Trophoblast cell (in vitro differentiated cells and primary cell): ENCODE results near the gene IGBP1.
"Not testable (repeated sequence)": the region's sequence is repeated elsewhere in the genome, so short reads cannot be mapped to it uniquely, and the experiment has no call there.

ENCODE experiments used
- DNase-seq, 2 donors: peaks; one replicate each; pipeline ENCODE4 v3.0.0-alpha.2; 2016
- H2AFZ ChIP-seq: 2 replicates; pipeline ENCODE4 v1.6.1; 2013; ENCODE audit warnings: low read length, moderate library complexity, mild to moderate bottlenecking; ENCODE audit not compliant: insufficient read depth, poor library complexity
- H2AK5ac ChIP-seq: 2 replicates; pipeline ENCODE4 v1.6.1; 2013; ENCODE audit warnings: mild to moderate bottlenecking, low read length
- H2BK120ac ChIP-seq: 2 replicates; pipeline ENCODE4 v1.6.1; 2013; ENCODE audit warnings: low read length, mild to moderate bottlenecking, moderate library complexity; ENCODE audit not compliant: insufficient read depth, poor library complexity
- H2BK12ac ChIP-seq: 2 replicates; pipeline ENCODE4 v1.6.1; 2013; ENCODE audit warnings: mild to moderate bottlenecking, low read length, moderate library complexity
- H2BK5ac ChIP-seq: 2 replicates; pipeline ENCODE4 v1.6.1; 2013; ENCODE audit warnings: low read length, low read depth, moderate library complexity, mild to moderate bottlenecking; ENCODE audit not compliant: poor library complexity
- H3K14ac ChIP-seq: 2 replicates; pipeline ENCODE4 v1.6.1; 2013; ENCODE audit warnings: mild to moderate bottlenecking, low read length
- H3K18ac ChIP-seq: 2 replicates; pipeline ENCODE4 v1.6.1; 2013; ENCODE audit warnings: mild to moderate bottlenecking, low read length
- H3K23ac ChIP-seq: 2 replicates; pipeline ENCODE4 v1.6.1; 2013; ENCODE audit warnings: low read length
- H3K27ac ChIP-seq: 2 replicates; pipeline ENCODE4 v1.5.1; 2013; ENCODE audit warnings: low read depth, mild to moderate bottlenecking, inconsistent platforms, low read length, moderate library complexity
- H3K27me3 ChIP-seq: 2 replicates; pipeline ENCODE4 v1.6.1; 2013; ENCODE audit warnings: inconsistent platforms, mild to moderate bottlenecking, low read length, moderate library complexity; ENCODE audit not compliant: insufficient read depth
- H3K36me3 ChIP-seq, 2 experiments: 1 replicate in 1 of 2; 2 replicates in 1 of 2; pipeline ENCODE4 v1.6.1; 2013; ENCODE audit warnings: low read length in 2 of 2, mild to moderate bottlenecking in 2 of 2, moderate library complexity in 1 of 2; ENCODE audit not compliant: insufficient read depth in 2 of 2, control insufficient read depth in 1 of 2
- H3K4ac ChIP-seq: 2 replicates; pipeline ENCODE4 v1.6.1; 2013; ENCODE audit warnings: low read depth, mild to moderate bottlenecking, low read length, moderate library complexity
- H3K4me1 ChIP-seq, 2 experiments: 1 replicate in 1 of 2; 2 replicates in 1 of 2; pipeline ENCODE4 v1.6.1; 2013; ENCODE audit warnings: low read length in 2 of 2, mild to moderate bottlenecking in 2 of 2, moderate library complexity in 1 of 2; ENCODE audit not compliant: insufficient read depth in 2 of 2, control insufficient read depth in 1 of 2
- H3K4me2 ChIP-seq: 2 replicates; pipeline ENCODE4 v1.6.1; 2013; ENCODE audit warnings: inconsistent platforms, mild to moderate bottlenecking, low read length, moderate library complexity
- H3K4me3 ChIP-seq: 2 replicates; pipeline ENCODE4 v1.5.1; 2013; ENCODE audit warnings: mild to moderate bottlenecking, low read depth, low read length, inconsistent platforms
- H3K79me1 ChIP-seq: one replicate; pipeline ENCODE4 v1.6.1; 2013; ENCODE audit warnings: low read length
- H3K79me2 ChIP-seq: 2 replicates; pipeline ENCODE4 v1.6.1; 2013; ENCODE audit warnings: low read length, mild to moderate bottlenecking; ENCODE audit not compliant: control insufficient read depth, insufficient read depth, poor library complexity
- H3K9ac ChIP-seq: 2 replicates; pipeline ENCODE4 v1.6.1; 2013; ENCODE audit warnings: mild to moderate bottlenecking, low read length
- H3K9me3 ChIP-seq: 2 replicates; pipeline ENCODE4 v1.6.1; 2013; ENCODE audit warnings: low read depth, mild to moderate bottlenecking, control low read depth, inconsistent platforms, low read length; ENCODE audit not compliant: insufficient read depth
- H4K12ac ChIP-seq: 2 replicates; pipeline ENCODE4 v1.6.1; 2013; ENCODE audit warnings: low read depth, mild to moderate bottlenecking, low read length, moderate library complexity
- H4K8ac ChIP-seq: 2 replicates; pipeline ENCODE4 v1.6.1; 2013; ENCODE audit warnings: low read depth, mild to moderate bottlenecking, low read length, moderate library complexity
- H4K91ac ChIP-seq: one replicate; pipeline ENCODE4 v1.6.1; 2013; ENCODE audit warnings: low read depth, mild to moderate bottlenecking, low read length, moderate library complexity
- WGBS: extraction: QIAGEN DNeasy Blood & Tissue Kit; methylation state at CpG from one replicate; pipeline ENCODE4 v1.1.7; 2013; ENCODE audit warnings: missing lambda C conversion rate; ENCODE audit not compliant: insufficient read length, insufficient coverage; ENCODE audit errors: extremely low coverage; 5-methylcytosine and 5-hydroxymethylcytosine counted together

Gene IGBP1

GRCh38 chrX:70201732-70202131 lies 68.5 kb downstream of the IGBP1 start:
- H3K18ac ChIP-seq, result no peak overlapping the region
- no peaks in the 10 kb centered on the region for H3K79me2 ChIP-seq
- no peak overlapping the region for H4K91ac ChIP-seq
- no peak overlapping the region for H3K23ac ChIP-seq
- no peak overlapping the region for H2BK5ac ChIP-seq
- H3K4me2 ChIP-seq, result no peak overlapping the region
- H3K14ac ChIP-seq, result no peak overlapping the region
- WGBS, result no CpG with 5 or more reads among the region's 5 CpGs
- no peak overlapping the region for H2AK5ac ChIP-seq
- no peak overlapping the region for H4K8ac ChIP-seq
- H4K12ac ChIP-seq, result no peak overlapping the region
- no peak for DNase-seq
- H3K36me3 ChIP-seq, result no peaks in the 10 kb centered on the region
- H3K9ac ChIP-seq, result no peak overlapping the region
- H3K27me3 ChIP-seq, result no peaks in the 10 kb centered on the region
- H3K4ac ChIP-seq, result no peak overlapping the region
- H2BK12ac ChIP-seq, result no peak overlapping the region
- H2AFZ ChIP-seq, result no peak overlapping the region
- H2BK120ac ChIP-seq, result no peak overlapping the region
- no peak overlapping the region for H3K4me3 ChIP-seq
- H3K27ac ChIP-seq, result no peak overlapping the region
- no peaks in the 10 kb centered on the region for H3K79me1 ChIP-seq
- no peaks in the 10 kb centered on the region for H3K9me3 ChIP-seq
- H3K4me1 ChIP-seq, result no peaks in the 10 kb centered on the region

- H2AK5ac ChIP-seq, result no peak overlapping the region
- H3K79me1 ChIP-seq, result no peaks in the 10 kb centered on the region
- no peaks in the 10 kb centered on the region for H3K27me3 ChIP-seq
- H3K18ac ChIP-seq, result no peak overlapping the region
- H2AFZ ChIP-seq, result no peak overlapping the region
- no peaks in the 10 kb centered on the region for H3K9me3 ChIP-seq
- H3K36me3 ChIP-seq, result no peaks in the 10 kb centered on the region
- H3K79me2 ChIP-seq, result no peaks in the 10 kb centered on the region
- no peak overlapping the region for H3K23ac ChIP-seq
- no peak overlapping the region for H3K27ac ChIP-seq
- no peaks in the 10 kb centered on the region for H3K4me1 ChIP-seq
- DNase-seq, result no peak
- H2BK12ac ChIP-seq, result no peak overlapping the region
- no peak overlapping the region for H3K14ac ChIP-seq
- H4K91ac ChIP-seq, result no peak overlapping the region
- no peak overlapping the region for H2BK5ac ChIP-seq
- no peak overlapping the region for H3K4ac ChIP-seq
- H3K4me2 ChIP-seq, result no peak overlapping the region
- no peak overlapping the region for H4K8ac ChIP-seq
- H3K9ac ChIP-seq, result no peak overlapping the region
- no peak overlapping the region for H2BK120ac ChIP-seq
- no peak overlapping the region for H4K12ac ChIP-seq
- no peak overlapping the region for H3K4me3 ChIP-seq
These were observed 75.2 kb downstream of the IGBP1 start for GRCh38 chrX:70208479-70208878.

DNA sequence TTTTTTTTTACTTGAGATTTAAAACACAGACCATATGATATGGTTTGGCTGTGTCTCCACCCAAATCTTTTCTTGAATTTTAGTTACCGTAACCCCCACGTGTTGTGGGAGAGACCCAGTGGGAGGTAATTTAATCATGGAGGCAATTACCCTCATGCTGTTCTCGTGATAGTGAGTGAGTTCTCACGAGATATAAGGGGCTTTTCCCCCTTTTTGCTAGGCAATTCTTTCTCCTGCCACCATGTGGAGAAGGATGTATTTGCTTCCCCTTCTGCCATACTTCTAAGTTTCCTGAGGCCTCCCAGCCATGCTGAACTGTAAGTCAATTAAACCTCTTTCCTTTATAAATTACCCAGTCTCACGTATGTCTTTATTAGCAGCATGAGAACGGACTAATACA lies 76.3 kb downstream of the IGBP1 start:
- H2BK12ac ChIP-seq, H3K9me3 ChIP-seq, H4K8ac ChIP-seq, H3K23ac ChIP-seq, H2AFZ ChIP-seq, H3K9ac ChIP-seq, H3K14ac ChIP-seq, H3K79me1 ChIP-seq, H3K27ac ChIP-seq, H3K36me3 ChIP-seq, H2AK5ac ChIP-seq, H3K27me3 ChIP-seq, H3K4me3 ChIP-seq, H3K4me2 ChIP-seq, H2BK120ac ChIP-seq, H3K79me2 ChIP-seq, H3K18ac ChIP-seq, DNase-seq, H4K12ac ChIP-seq, H4K91ac ChIP-seq, H3K4me1 ChIP-seq, H3K4ac ChIP-seq, H2BK5ac ChIP-seq: not testable (repeated sequence)
- no CpG with 5 or more reads among the region's 6 CpGs for WGBS
